Measurements from ENCODE around the gene DAB2.
A peak's percentile ranks its signal among the peaks of the same experiment; 100 is the strongest.

DAB2 gene

GRCh38 chr5:39424736-39425637, at the start of gene DAB2:
Gene DAB2 (minus strand): TSS chr5:39424980. CDS start chr5:39394320, 30,660 bp downstream.
- Mint-ChIP-seq H3K4me3 (peak within 1 kb of the TSS; percentile 78), H3K36me3 (ENCODE audit: low read depth) (no peaks in the 10 kb centered on the region), H3K27me3 (ENCODE audit: low read depth) (peaks cover 66% of the 10 kb centered on the region), H3K4me1 (ENCODE audit: low read depth) (peaks cover 4% of the 10 kb centered on the region), H3K27ac (no peak within 1 kb of the TSS), H3K9me3 (no peaks in the 10 kb centered on the region)
- peak; percentile 13 for DNase-seq (ENCODE audit: low spot score)

- H3K36me3 Mint-ChIP-seq (ENCODE audit: low read depth): no peaks in the 10 kb centered on the region
- no peak overlapping the region for H3K4me3 Mint-ChIP-seq
- H3K27me3 Mint-ChIP-seq (ENCODE audit: low read depth): peaks cover 12% of the 10 kb centered on the region
- no peak for DNase-seq (ENCODE audit: low spot score)
- H3K9me3 Mint-ChIP-seq: no peaks in the 10 kb centered on the region
- no peak overlapping the region for H3K27ac Mint-ChIP-seq
- no peaks in the 10 kb centered on the region for H3K4me1 Mint-ChIP-seq (ENCODE audit: low read depth)
These were observed 48.5 kb upstream of the DAB2 start for GRCh38 chr5:39473156-39473775.

DNA sequence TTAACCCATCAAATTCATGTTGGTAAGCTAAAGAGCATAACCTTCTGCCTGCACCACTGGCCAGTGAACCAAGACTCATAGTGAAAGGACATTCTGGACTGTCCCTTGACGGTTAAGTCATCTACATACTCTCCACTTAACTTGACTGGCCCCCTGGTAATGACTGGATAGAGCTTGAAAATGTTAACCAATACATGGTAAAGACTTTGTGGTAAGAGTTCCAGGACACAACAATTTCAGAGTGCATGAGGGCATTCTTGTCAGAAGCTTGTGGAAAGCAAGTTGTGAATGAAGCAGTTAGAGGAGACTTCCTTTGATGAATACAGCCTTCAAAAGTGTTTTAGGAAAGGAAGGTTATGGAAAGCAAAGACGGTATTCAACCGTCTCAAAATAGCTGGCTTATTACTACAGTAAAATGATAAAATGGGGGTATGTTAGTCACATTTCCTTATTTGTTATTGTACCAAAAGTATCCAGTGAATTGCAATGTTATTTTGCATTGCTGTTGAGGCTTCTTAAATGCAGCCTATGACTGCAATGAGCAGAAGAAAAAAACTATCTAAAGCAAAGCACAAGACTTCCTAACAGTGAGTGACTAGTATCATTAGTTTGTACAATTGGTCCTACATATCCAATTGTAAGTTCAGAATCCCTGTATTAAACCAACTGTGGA, 47.2 kb upstream of the DAB2 start:
- Mint-ChIP-seq H3K27me3 (ENCODE audit: low read depth) (peaks cover 12% of the 10 kb centered on the region), H3K4me1 (ENCODE audit: low read depth) (no peaks in the 10 kb centered on the region), H3K27ac (no peak overlapping the region), H3K36me3 (ENCODE audit: low read depth) (no peaks in the 10 kb centered on the region), H3K9me3 (no peaks in the 10 kb centered on the region), H3K4me3 (no peak overlapping the region)
- no peak for DNase-seq (ENCODE audit: low spot score)

DNA sequence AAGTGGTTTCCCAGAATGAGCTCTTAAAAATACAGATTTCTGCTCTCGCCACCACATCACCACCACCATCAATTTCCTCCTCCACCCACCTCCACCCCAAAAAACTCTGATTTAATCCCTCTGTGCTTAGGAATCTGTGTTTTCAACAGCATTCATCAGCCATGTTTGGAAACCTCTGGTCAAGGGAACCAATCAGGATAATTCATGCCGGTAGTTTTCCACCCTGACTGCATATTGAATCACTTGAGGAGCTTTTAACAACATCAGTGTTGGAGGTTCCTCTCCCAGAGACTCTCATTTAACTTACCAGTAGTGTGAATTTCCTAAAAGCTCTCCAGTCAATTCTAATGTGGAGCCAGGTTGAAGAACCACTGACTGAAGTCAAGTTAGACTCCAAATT, 46.0 kb upstream of the DAB2 start:
- Mint-ChIP-seq H3K9me3 (no peaks in the 10 kb centered on the region), H3K4me1 (ENCODE audit: low read depth) (no peaks in the 10 kb centered on the region), H3K27ac (no peak overlapping the region), H3K4me3 (no peak overlapping the region), H3K36me3 (ENCODE audit: low read depth) (no peaks in the 10 kb centered on the region), H3K27me3 (ENCODE audit: low read depth) (peaks cover 12% of the 10 kb centered on the region)
- DNase-seq (ENCODE audit: low spot score): no peak

- Mint-ChIP-seq H3K9me3 (no peaks in the 10 kb centered on the region), H3K27me3 (ENCODE audit: low read depth) (peaks cover 12% of the 10 kb centered on the region), H3K4me3 (no peak overlapping the region), H3K4me1 (ENCODE audit: low read depth) (no peaks in the 10 kb centered on the region), H3K36me3 (ENCODE audit: low read depth) (no peaks in the 10 kb centered on the region), H3K27ac (no peak overlapping the region)
- DNase-seq (ENCODE audit: low spot score): no peak
These were observed 45.1 kb upstream of the DAB2 start for GRCh38 chr5:39469777-39470415.

GRCh38 chr5:39469176-39469575, 44.4 kb upstream of the DAB2 start:
- Mint-ChIP-seq H3K36me3 (ENCODE audit: low read depth) (no peaks in the 10 kb centered on the region), H3K9me3 (no peaks in the 10 kb centered on the region), H3K27me3 (ENCODE audit: low read depth) (peaks cover 9% of the 10 kb centered on the region), H3K4me1 (ENCODE audit: low read depth) (no peaks in the 10 kb centered on the region), H3K27ac (no peak overlapping the region), H3K4me3 (no peak overlapping the region)
- no peak for DNase-seq (ENCODE audit: low spot score)

DNA sequence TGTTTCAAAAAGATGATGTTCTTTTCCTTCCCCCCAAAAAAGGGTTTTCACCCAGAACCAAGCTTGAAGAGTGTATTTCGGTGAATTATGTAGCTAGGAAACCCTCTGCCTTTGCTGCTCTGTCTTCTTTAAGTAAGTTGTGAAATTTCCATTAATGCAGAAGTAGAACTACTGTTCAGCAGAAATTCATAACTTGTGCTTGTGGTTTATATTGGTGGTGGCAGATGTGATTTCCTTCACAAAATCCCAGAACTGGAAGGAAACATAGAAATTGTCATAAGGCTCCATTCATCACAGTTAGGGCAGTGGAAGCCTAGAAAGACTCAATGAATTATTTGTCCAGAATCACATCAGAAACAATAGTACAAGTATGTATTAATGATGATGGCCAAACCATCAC, 42.1 kb upstream of the DAB2 start:
- Mint-ChIP-seq H3K36me3 (ENCODE audit: low read depth) (no peaks in the 10 kb centered on the region), H3K4me1 (ENCODE audit: low read depth) (no peaks in the 10 kb centered on the region), H3K9me3 (no peaks in the 10 kb centered on the region), H3K27me3 (ENCODE audit: low read depth) (peaks cover 8% of the 10 kb centered on the region), H3K27ac (no peak overlapping the region), H3K4me3 (no peak overlapping the region)
- DNase-seq (ENCODE audit: low spot score): no peak

GRCh38 chr5:39465843-39466242, 41.1 kb upstream of the DAB2 start:
- no peaks in the 10 kb centered on the region for H3K9me3 Mint-ChIP-seq
- H3K36me3 Mint-ChIP-seq (ENCODE audit: low read depth): no peaks in the 10 kb centered on the region
- H3K4me3 Mint-ChIP-seq: no peak overlapping the region
- H3K27ac Mint-ChIP-seq: no peak overlapping the region
- H3K27me3 Mint-ChIP-seq (ENCODE audit: low read depth): peaks cover 4% of the 10 kb centered on the region
- no peaks in the 10 kb centered on the region for H3K4me1 Mint-ChIP-seq (ENCODE audit: low read depth)
- no peak for DNase-seq (ENCODE audit: low spot score)

- no peaks in the 10 kb centered on the region for H3K9me3 Mint-ChIP-seq
- H3K4me1 Mint-ChIP-seq (ENCODE audit: low read depth): no peaks in the 10 kb centered on the region
- H3K27me3 Mint-ChIP-seq (ENCODE audit: low read depth): peaks cover 2% of the 10 kb centered on the region
- DNase-seq (ENCODE audit: low spot score): no peak
- no peak overlapping the region for H3K4me3 Mint-ChIP-seq
- H3K27ac Mint-ChIP-seq: no peak overlapping the region
- no peaks in the 10 kb centered on the region for H3K36me3 Mint-ChIP-seq (ENCODE audit: low read depth)
These were observed 40.3 kb upstream of the DAB2 start for GRCh38 chr5:39465097-39465496.

- no peak overlapping the region for H3K27ac Mint-ChIP-seq
- H3K27me3 Mint-ChIP-seq (ENCODE audit: low read depth): peaks cover 4% of the 10 kb centered on the region
- no peaks in the 10 kb centered on the region for H3K4me1 Mint-ChIP-seq (ENCODE audit: low read depth)
- DNase-seq (ENCODE audit: low spot score): no peak
- no peak overlapping the region for H3K4me3 Mint-ChIP-seq
- H3K9me3 Mint-ChIP-seq: no peaks in the 10 kb centered on the region
- no peaks in the 10 kb centered on the region for H3K36me3 Mint-ChIP-seq (ENCODE audit: low read depth)
These were observed 39.3 kb upstream of the DAB2 start for GRCh38 chr5:39464088-39464487.

DNA sequence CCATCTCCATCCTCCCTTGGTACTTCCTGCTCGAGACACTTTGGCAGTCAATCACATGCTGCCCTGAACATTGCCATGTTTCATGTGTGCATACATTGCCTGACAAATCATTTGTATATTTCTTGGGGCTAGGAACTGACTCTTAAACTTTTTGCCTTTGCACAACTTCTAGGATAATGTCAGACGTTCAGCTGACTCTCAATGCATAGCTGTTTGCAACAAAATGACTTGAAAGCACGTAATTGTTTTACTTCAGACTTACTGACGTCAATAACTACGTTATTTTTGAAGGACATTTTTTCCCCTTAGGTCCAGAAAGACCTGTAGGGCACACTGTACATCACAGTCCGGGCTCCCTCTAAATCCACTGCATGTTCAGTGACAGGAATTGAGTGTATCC, 37.4 kb upstream of the DAB2 start:
- no peaks in the 10 kb centered on the region for H3K36me3 Mint-ChIP-seq (ENCODE audit: low read depth)
- no peaks in the 10 kb centered on the region for H3K9me3 Mint-ChIP-seq
- H3K27ac Mint-ChIP-seq: no peak overlapping the region
- DNase-seq (ENCODE audit: low spot score): no peak
- H3K4me3 Mint-ChIP-seq: no peak overlapping the region
- H3K27me3 Mint-ChIP-seq (ENCODE audit: low read depth): peaks cover 11% of the 10 kb centered on the region
- H3K4me1 Mint-ChIP-seq (ENCODE audit: low read depth): no peaks in the 10 kb centered on the region

- no peak overlapping the region for H3K27ac Mint-ChIP-seq
- peaks cover 19% of the 10 kb centered on the region for H3K27me3 Mint-ChIP-seq (ENCODE audit: low read depth)
- no peaks in the 10 kb centered on the region for H3K4me1 Mint-ChIP-seq (ENCODE audit: low read depth)
- DNase-seq (ENCODE audit: low spot score): no peak
- no peaks in the 10 kb centered on the region for H3K9me3 Mint-ChIP-seq
- H3K36me3 Mint-ChIP-seq (ENCODE audit: low read depth): no peaks in the 10 kb centered on the region
- no peak overlapping the region for H3K4me3 Mint-ChIP-seq
These were observed 36.4 kb upstream of the DAB2 start for GRCh38 chr5:39461007-39461682.

DNA sequence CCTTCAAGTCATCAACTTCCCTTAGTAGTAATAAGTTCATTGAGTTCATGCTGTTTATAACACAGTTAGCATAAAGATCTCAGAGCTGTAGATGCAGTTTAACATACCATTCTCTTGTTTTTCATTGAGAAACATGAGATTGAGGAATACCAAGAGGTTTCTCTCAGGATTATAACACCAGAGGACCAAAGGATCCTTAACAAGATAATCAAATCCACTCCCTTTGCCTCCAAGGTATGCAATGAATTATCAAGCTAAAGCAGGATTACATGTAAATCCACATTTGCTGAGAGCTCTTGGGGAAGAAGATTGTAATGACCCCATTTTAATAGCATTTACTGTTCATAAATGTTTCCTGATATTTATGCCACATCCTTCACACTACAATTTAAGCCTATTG, 35.1 kb upstream of the DAB2 start:
- no peak overlapping the region for H3K27ac Mint-ChIP-seq
- peaks cover 26% of the 10 kb centered on the region for H3K27me3 Mint-ChIP-seq (ENCODE audit: low read depth)
- H3K9me3 Mint-ChIP-seq: no peaks in the 10 kb centered on the region
- no peak overlapping the region for H3K4me3 Mint-ChIP-seq
- no peak for DNase-seq (ENCODE audit: low spot score)
- no peaks in the 10 kb centered on the region for H3K36me3 Mint-ChIP-seq (ENCODE audit: low read depth)
- no peaks in the 10 kb centered on the region for H3K4me1 Mint-ChIP-seq (ENCODE audit: low read depth)

All from T-helper 2 cell treated with Interferon-gamma antibody and Interleukin-4, amounts not matched to agents 5 μg/mL and 100 μg/mL, for 36 hours (primary cell).